DMS153 treated with DMSO at 0.1 percent for 48 hours (cell line): Measurements from ENCODE around the gene SHC2.
"Not testable (repeated sequence)": the region's sequence is repeated elsewhere in the genome, so short reads cannot be mapped to it uniquely, and the experiment has no call there.

ENCODE experiments used
- DNase-seq: peaks from one replicate; lab custom pipeline; 2025; ENCODE audit not compliant: unreplicated experiment; lab: John Stamatoyannopoulos, UW

Gene SHC2

DNA sequence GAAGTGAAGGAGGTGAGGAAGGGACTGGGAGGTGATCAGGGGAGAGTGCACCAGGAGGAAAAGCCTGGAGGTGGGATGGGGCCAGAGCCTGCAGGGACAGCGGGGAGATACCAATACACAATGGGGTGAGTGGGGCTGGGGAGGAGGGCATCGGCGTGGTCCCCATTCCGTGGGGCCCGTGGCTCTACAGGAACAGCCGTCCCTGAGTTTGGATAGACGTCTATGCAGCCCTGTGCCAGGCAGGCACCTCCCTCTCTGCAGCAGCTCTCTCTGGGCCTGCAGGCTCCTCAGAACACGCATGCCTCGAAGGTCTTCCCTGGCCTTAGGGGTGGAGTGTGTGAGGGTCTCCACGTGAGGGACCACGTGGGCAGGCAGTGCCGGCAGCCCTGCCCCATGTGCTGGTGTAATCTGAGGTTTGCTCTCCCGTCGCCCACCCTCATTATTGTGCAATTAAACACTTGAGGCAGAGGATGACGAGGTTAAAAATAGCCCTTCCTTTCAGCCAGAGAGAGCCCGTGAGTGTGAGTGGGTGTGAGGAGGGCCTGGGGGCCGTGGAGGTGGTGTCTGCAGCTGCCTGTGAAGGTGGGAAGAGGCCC, 68.4 kb downstream of the SHC2 start:
- DNase-seq: no peak

DNA sequence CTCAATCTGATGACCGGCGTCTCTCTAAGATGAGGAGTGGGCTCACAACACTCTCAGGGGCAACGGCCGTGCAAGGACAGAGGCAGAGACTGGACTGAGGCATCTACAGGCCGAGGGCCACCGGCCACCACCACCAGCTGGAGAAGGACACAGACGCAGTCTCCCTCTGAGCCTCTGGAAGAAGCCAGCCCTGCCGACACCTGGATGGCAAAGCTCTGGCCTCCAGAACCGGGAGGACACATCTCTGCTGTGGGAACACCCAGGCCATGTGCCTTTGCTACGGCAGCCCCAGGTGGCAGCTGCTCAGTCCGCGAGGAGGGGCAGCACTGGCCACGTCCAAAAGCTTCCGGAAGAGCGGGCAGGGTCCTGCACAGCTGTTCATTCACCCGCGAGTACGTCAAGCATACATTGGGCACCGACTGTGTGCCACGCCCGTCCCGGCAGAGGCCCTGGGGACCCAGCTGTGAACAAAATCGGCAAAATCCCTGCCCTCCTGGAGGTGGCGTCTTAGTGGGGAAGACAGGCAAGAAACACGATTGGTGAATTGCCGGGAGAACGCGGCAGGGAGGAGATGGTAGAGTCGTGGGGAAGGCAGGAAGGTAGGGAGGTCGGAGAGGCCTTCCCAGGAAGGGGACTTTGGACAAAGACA, 69.0 kb downstream of the SHC2 start:
- no peak for DNase-seq

DNA sequence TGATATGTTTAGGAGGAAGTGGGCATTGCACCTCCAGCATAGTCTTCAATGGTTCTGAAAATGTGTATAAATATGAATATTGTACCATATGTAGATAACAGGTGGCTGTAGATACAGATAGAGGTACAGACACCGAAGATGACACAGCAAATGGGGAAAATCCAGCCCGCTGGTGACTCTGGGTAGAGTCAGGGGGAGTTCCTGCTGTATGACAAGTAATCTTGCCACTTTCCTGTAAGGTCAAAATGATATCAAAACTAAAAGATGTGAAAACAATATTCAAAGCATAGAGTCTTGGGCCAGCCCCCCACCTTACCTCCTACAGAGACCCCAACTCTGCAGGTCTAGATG, 69.7 kb downstream of the SHC2 start:
- DNase-seq: no peak

DNA sequence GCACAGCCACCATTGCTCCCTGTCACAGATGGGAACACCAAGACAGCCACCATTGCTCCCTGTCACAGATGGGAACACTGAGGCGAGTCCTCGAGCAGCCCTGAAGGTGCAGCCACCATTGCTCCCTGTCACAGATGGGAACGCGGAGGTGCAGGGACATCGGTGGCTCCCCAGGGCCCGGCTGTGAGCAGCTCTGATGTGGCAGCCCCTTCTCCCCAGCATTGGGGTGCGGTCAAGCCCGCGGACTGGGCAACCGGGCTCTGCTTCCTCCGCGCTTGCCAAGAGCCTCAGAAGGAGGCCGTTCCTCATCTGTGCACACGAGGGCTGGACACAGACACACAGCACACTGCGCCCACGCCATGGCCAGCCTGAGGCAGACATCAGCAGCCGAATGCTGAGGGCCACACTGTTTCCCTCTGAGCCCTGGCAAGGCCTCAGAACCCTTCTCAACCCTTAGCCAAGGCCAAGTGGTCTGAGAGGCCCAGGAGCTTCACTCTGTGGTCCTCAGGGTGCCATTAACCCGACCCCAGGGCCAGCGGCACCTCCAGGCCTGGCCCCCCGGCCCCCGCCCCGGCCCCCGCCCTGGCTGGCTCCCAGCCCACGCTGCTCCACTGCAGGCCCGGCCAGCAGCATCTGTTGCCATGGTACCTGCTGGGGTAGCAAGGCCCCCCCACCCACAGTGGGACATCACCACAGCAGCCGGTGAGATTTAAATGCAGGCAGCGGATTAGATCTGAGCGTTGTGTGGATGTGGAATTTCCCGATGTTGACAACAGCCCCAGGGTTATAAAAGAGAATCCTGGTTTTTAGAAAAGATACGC, 70.2 kb downstream of the SHC2 start:
- no peak for DNase-seq

DNA sequence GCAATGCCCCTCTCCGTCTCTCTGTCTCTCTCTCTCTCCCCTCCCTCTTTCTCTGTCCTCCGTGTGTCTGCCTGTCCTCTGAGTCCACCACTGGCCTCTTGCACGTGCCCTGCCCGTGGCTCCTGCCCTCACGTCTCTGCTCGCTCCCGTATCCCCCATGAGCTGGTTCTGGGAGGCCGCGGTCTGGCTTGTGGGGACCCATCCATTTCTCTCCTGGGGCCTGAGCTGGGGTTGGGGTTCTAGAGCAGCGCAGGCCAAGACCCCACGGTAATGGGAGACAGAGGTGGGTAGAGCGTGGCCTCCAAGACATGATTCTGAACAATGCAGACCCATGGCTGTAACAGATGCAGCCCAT, 70.9 kb downstream of the SHC2 start:
- no peak for DNase-seq

DNA sequence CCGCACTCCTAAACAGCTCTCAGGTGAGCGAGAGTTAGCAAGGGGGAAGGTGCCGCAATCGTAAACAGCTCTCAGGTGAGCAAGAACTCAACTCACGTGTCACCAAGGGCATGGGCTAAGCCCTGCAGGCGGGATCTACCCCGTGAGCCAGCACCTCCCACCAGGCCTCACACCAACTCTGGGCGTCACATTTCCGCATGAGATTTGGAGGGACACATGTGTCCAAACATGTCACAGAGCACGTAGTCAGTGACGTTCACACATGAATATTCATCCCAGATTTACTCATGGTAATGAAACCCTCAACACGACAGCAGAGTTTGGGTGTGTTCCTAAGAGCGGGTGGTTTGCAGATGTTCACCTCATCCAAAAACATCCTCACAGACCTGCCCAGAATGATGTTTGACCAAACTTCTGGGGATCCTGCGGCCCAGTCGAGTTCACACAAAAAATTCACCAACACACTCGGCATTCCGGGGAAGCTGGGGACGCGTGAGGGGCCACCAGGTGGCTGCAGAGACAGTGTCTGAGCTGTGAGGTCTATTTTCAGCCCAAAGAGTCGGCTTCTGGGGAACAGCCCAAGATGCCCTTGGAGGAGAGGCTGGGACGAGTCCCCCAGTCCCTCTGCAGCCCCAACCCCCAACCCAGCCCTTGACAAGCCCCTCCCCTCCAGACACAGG, 71.4 kb downstream of the SHC2 start:
- DNase-seq: no peak

DNA sequence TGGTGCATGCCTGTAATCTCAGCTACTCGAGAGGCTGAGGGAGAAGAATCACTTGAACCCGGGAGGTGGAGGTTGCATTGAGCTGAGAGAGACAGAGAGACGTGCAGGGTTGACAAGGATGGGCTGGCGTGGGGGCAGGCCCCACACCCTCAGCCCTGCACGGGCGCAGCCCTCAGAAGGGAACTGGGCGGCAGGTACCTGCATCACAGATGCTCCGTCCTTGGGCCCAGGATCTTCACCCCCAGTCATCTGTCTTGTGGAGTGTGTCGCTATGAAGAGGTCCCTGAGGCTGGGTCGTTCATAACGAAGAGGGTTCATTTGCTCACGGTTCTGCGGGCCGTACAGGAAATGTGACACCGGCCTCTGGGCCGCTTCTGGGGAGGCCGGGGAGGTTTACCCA, 72.1 kb downstream of the SHC2 start:
- DNase-seq: no peak

DNA sequence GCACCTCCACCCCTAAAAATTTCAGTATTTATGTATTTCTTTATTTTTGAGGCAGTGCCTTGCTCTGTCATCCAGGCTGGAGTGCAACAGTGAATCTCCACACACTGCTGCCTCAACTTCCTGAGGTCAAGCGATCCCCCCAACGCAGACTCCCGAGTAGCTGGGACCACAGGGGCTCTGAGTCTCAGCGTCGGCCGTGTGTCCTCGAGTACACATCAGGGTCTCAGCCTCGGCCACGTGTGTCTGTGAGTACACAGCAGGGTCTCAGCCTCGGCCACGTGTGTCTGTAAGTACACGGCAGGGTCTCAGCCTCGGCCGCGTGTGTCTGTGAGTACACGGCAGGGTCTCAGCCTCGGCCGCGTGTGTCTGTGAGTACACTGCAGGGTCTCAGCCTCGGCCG, 73.1 kb downstream of the SHC2 start:
- DNase-seq: no peak

DNA sequence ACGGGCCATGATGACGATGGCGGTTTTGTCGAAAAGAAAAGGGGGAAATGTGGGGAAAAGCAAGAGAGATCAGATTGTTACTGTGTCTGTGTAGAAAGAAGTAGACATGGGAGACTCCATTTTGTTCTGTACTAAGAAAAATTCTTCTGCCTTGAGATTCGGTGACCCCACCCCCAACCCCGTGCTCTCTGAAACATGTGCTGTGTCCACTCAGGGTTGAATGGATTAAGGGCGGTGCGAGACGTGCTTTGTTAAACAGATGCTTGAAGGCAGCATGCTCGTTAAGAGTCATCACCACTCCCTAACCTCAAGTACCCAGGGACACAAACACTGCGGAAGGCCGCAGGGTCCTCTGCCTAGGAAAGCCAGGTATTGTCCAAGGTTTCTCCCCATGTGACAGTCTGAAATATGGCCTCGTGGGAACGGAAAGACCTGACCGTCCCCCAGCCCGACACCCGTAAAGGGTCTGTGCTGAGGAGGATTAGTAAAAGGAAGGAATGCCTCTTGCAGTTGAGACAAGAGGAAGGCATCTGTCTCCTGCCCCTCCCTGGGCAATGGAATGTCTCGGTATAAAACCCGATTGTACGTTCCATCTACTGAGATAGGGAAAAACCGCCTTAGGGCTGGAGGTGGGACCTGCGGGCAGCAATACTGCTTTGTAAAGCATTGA, 74.1 kb downstream of the SHC2 start:
- not testable (repeated sequence) for DNase-seq

DNA sequence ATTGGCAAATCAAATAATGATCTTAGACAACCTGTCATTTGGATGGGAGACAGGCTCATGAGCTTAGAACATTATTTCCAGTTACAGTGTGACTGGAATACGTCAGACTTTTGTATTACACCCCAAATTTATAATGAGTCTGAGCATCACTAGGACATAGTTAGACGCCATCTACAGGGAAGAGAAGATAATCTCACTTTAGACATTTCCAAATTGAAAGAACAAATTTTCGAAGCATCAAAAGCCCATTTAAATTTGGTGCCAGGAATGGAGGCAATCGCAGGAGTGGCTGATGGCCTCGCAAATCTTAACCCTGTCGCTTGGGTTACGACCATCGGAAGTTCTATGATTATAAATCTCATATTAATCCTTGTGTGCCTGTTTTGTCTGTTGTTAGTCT, 74.6 kb downstream of the SHC2 start:
- DNase-seq: not testable (repeated sequence)

DNA sequence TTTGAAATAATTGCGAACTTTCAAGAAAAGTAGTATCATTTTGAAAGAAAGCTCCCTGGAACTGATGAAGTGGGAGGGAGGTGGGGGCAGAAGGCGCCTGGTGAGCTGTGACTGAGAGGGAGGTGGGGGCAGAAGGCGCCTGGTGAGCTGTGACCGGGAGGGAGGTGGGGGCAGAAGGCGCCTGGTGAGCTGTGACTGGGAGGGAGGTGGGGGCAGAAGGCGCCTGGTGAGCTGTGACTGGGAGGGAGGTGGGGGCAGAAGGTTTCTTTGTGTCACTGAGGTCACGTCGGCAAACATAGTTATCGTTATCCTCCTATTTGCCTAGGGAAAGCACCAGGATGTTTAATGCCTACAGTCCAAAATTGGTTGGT, 76.0 kb downstream of the SHC2 start:
- DNase-seq: no peak

DNA sequence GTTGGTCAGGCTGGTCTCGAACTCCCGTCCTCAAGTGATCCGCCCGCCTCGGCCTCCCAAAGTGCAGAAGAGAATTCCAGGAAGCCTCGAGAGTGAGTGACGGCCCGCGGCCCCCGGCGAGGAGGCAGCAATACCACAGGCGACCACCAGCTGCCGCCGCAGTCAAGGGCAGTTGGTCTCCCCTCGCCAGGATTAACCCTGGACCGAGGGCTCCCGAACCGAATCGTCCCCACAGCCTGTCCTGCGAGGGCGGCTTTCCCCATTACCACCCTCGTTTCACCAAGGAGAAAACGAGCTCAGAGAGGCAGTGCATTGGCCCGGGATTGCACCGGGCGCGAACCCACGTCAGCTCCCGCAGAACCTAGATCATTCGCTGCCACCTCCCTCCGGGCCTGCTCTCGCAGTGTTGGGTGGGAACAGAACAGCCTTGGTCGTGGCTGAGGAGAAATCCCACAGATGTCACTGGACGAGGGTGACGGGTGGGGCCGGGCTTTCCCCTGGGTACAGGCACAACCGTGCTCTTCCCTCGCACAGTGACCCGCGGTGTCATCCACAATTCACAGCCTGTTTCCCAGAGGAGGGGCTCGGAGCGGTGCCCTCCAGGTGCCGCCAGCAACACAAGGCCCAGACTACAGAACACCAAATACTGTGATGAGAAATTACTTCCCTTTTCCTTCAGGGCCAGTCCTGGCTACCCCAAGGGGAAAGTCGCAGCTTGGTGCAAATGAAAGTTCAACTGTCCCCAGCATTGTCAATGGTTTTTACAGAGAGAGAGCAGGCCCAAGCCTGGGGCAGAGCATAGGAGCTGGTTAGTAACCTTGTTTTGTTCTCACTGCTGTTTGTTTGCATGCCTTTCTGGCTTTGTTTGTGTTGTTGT, 76.7 kb downstream of the SHC2 start:
- DNase-seq: no peak

DNA sequence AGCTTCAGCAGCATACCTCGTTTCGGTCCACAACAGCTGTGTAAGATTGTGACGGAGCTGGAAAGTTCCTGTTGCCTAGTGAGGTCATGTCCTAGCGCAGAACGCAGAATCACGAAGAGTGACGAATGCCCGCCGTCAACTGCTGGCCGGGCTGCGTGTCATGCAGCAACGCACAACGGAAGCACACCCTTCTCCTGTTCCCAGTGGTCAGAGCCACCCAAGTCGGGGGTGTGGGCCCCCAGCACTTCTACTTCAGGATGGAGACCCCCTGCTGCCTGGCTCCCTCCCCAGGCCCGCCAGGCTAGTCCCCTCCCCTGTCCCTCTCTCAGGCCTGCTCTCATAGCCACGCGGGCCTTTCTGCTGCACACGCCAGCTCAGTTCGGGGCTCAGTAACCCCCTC, 77.8 kb downstream of the SHC2 start:
- no peak for DNase-seq

DNA sequence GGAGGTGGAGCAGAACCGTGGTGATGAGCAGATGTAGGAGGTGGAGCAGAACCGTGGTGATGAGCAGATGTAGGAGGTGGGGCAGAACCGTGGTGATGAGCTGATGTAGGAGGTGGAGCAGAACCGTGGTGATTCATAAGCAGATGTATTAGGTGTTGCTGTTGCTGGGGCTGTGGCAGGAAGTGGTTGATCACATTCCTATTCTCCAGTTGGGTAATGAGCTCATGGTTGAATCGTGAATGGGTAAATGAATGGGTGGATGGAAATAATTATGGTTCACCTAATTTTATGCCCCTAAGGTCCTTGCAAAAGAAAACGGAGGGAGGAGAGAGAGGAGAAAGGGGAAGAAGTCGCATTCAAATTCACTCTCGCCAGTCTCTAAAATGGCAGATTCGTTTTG, 78.3 kb downstream of the SHC2 start:
- DNase-seq: not testable (repeated sequence)

DNA sequence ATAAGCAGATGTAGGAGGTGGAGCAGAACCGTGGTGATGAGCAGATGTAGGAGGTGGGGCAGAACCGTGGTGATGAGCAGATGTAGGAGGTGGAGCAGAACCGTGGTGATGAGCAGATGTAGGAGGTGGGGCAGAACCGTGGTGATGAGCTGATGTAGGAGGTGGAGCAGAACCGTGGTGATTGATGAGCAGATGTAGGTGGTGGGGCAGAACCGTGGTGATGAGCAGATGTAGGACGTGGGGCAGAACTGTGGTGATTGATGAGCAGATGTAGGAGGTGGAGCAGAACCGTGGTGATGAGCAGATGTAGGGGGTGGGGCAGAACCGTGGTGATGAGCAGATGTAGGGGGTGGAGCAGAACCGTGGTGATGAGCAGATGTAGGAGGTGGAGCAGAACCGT, 78.9 kb downstream of the SHC2 start:
- DNase-seq: not testable (repeated sequence)

DNA sequence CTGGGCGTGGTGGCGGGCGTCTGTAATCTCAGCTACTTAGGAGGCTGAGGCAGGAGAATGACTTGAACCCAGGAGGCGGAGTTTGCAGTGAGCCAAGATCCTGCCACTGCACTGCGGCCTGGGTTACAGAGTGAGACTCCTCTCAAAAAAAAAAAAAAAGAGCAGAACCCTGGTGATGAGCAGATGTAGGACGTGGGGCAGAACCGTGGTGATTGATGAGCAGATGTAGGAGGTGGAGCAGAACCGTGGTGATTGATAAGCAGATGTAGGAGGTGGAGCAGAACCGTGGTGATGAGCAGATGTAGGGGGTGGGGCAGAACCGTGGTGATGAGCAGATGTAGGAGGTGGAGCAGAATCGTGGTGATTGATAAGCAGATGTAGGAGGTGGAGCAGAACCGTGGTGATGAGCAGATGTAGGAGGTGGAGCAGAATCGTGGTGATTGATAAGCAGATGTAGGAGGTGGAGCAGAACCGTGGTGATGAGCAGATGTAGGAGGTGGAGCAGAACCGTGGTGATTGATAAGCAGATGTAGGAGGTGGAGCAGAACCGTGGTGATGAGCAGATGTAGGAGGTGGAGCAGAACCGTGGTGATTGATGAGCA, 80.1 kb downstream of the SHC2 start:
- DNase-seq: not testable (repeated sequence)

DNA sequence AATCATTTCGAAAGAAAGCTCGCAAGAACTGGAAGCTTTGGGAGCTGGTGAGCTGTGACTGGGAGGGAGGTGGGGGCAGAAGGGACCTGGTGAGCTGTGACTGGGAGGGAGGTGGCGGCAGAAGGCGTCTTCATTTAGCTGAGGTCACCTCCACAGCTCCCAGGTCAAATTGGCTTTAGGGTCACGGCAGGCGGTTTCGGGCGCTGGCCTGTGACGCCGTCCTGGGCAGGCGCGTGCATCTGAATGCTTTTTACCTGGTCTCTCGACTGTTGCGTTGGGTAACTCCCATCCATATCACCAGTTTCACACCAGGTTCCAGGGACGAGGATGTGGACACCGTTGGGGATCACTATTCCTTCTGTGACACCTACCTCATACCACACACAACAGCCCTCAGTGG, 81.0 kb downstream of the SHC2 start:
- DNase-seq: no peak

DNA sequence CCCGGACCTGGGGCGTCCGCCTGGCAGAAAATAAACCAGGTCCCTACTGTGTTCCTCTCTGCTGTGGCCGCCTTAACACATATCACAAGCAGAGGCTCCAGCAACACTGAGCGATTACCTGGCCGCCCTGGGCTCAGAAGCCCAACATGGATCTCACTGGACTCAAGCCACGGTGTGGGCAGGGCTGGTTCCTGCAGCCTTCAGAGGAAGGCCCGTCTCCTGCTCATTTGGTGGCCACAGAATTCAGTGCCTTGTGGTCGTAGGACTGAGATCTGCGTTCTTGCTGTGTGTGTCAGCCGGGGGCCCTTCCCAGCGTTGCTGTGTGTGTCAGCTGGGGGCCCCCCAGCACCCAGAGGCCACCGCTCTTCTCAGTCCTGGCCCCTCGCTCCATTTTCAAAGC, 82.1 kb downstream of the SHC2 start:
- DNase-seq: no peak

DNA sequence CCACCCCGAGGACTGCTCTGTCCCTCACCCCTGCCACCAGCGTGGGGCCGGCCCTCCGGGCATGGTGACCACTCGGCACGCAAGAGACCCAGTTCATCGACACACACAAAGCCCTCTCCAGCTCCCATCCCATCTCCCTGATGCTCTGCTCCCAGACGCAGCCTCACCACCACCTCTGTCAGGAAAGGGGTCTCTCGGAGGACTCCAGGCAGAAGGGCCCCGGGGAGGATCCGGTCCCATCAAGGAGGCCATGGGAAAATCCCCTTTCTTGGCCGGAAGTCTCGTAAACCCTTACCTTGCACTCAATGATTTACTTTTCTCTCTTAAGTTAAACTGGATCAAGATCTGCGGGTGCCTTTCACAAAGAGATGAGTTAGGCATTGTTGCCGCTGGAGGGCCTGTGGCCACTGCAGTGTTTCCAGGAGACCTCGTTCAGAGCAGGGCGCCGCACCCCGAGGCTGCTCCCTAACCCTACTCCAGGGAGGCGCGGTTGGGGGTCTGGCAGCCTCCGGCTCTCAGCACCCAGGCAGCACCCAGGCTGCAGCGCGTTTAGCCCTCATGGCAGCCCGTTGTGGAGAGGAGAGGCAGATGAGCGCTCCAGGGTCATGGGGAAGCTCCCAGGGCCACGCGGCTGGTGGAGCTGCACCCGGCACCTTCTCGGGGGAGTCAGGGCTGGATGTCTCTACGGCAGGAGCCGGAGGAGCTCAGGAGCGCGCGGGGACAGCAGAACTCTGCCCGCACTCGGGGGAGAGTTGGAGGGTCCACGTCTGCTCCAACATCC, 82.8 kb downstream of the SHC2 start:
- no peak for DNase-seq
